Tibial nerve (tissue), 4 donors: Measurements from ENCODE around the gene ENSA.

Source experiments
- EP300 ChIP-seq, 2 donors: sonication (generic); formaldehyde crosslinking; IDR thresholded peaks; one replicate each; pipeline ENCODE4 v1.6.1; 2017; ENCODE audit warnings: antibody characterized with exemption in 2 of 2, mild to moderate bottlenecking in 1 of 2
- POLR2A ChIP-seq, 2 donors: fragments of 450-650 bp; IDR thresholded peaks; one replicate each; pipeline ENCODE4 v1.6.1; 2017; ENCODE audit warnings: antibody characterized with exemption in 2 of 2, mild to moderate bottlenecking in 2 of 2, moderate library complexity in 2 of 2
- TF ChIP-seq, protein P1 (sequence below), 5 experiments: fragments of 200-600 bp in 3 of 5; fragments of 450-650 bp in 2 of 5; sonication (generic) in 3 of 5; IDR thresholded peaks; one replicate each; pipeline ENCODE4 v1.5.1; 2016 to 2019; ENCODE audit warnings: antibody characterized with exemption in 5 of 5, mild to moderate bottlenecking in 3 of 5, moderate library complexity in 2 of 5

DNA sequence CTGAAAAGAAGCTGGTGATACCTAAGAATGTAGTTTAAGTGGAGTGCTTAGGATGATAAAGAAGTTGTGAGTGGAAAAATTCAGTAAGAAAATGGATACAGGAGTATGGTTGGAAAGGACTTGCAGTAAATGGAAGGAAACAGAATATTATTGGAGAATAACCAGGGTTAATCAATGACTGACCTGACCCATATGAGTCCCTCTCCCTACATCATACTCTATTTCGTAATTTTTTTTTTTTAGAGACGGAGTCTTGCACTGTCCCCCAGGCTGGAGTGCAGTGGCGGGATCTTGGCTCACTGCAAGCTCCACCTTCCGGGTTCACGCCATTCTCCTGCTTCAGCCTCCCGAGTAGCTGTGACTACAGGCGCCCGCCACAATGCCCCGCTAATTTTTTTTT lies 33.4 kb upstream of the ENSA start:
- TF ChIP-seq, protein P1, sequence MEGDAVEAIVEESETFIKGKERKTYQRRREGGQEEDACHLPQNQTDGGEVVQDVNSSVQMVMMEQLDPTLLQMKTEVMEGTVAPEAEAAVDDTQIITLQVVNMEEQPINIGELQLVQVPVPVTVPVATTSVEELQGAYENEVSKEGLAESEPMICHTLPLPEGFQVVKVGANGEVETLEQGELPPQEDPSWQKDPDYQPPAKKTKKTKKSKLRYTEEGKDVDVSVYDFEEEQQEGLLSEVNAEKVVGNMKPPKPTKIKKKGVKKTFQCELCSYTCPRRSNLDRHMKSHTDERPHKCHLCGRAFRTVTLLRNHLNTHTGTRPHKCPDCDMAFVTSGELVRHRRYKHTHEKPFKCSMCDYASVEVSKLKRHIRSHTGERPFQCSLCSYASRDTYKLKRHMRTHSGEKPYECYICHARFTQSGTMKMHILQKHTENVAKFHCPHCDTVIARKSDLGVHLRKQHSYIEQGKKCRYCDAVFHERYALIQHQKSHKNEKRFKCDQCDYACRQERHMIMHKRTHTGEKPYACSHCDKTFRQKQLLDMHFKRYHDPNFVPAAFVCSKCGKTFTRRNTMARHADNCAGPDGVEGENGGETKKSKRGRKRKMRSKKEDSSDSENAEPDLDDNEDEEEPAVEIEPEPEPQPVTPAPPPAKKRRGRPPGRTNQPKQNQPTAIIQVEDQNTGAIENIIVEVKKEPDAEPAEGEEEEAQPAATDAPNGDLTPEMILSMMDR (IDR thresholded peaks at IDR 0.05): no peak
- TF ChIP-seq EP300 (IDR thresholded peaks at IDR 0.05) (no peak), POLR2A (IDR thresholded peaks at IDR 0.05) (no peak)
